HTR-8/SVneo (cell line): ENCODE measurements around the gene LBH.

ENCODE experiments used
- DNase-seq: peaks from one replicate; pipeline ENCODE4 v3.0.0; 2011; ENCODE audit warnings: low spot score, mixed read lengths; ENCODE audit not compliant: insufficient read length
- FAIRE-seq: peaks from 2 replicates; lab custom pipeline; 2011; peaks lifted over from hg19 to GRCh38; lab: Jason Lieb, UNC

Gene LBH

GRCh38 chr2:30293303-30293921 is 62.1 kb downstream of the LBH start:
- FAIRE-seq, result peak; percentile 89
- peak; percentile 55 for DNase-seq

GRCh38 chr2:30294133-30294532 is 62.8 kb downstream of the LBH start:
- DNase-seq (no peak), FAIRE-seq (no peak)

DNA sequence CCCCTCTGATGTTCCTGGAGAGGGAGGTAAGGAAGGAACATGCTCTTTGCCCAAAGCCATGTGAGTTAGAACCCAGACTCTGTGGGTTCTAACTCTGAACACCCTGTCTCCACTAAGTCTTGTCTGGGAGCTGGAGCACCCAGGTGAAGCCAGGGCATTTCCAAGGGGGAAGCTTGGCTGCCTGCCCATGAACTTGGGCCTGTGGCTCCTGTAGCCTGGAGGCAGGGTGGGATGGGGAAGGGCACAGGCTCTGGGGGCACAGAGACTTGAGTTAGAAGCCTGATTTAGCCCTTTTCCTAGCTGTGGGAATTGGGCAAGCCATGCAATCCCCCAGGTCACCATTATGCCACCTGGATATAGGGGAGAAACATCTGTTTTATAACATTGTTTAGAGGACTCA is 65.2 kb downstream of the LBH start:
- FAIRE-seq, result no peak

DNA sequence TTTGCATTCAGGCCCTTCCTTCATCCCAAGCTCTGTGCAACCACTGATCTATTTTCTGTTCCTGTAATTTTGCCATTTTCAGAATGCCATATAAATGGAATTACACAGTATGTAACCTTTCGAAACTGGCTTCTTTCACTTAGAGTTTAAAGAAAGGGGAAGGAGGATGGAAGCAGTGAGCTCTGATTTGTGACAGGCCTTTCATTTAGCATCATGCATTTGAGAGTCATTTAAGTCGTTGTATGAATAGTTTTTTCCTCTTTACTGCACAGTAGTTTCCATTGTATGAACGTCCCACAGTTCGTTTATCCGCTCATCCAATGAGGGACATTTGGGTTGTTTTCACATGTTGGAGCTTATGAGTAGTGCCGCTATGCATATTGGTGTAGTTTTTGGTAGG is 67.0 kb downstream of the LBH start:
- no peak for DNase-seq
- FAIRE-seq, result no peak

More for the DNA sequence above, 65.2 kb downstream of the LBH start:
- DNase-seq, result no peak

DNA sequence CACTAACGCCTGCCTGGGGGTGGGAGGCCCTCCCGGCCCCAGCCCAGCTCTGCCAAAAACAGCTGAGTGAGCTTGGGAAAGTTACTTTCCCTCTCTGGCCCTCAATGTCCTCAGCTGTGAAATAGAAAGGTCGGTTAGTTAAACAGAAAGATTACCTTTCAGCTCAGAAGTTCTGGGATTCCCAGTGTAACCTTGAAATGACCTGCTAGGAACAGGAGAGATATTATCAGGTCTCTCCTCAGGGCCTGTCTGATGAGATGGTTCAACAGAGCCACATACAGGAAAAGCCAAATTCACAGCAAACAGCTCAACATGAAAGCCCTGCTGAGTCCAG is 68.8 kb downstream of the LBH start:
- DNase-seq, result no peak
- no peak for FAIRE-seq

- DNase-seq (peak; percentile 41), FAIRE-seq (no peak)
These were observed 69.3 kb downstream of the LBH start for GRCh38 chr2:30300456-30301221.

DNA sequence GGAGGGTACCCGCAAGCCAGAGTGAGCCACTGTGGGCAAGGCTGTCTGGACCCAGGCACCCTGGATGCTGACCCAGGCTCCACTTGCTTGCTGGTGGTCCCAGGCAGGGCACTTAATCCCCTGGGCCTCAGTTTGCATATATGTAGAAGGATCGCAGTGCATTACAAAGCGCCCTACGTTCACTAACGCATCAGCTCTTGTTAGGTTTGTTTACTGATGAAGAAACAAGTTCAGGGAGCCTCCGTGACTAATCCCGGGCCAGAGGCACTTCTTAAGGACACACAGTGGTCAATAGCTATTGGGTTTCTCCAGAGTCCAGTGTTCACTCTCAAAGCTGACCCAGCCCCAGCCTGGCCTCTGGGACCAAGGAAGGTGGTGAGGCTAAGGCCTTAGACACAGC is 70.2 kb downstream of the LBH start:
- DNase-seq (no peak), FAIRE-seq (no peak)

- no peak for DNase-seq
- no peak for FAIRE-seq
These were observed 71.2 kb downstream of the LBH start for GRCh38 chr2:30302566-30302965.

DNA sequence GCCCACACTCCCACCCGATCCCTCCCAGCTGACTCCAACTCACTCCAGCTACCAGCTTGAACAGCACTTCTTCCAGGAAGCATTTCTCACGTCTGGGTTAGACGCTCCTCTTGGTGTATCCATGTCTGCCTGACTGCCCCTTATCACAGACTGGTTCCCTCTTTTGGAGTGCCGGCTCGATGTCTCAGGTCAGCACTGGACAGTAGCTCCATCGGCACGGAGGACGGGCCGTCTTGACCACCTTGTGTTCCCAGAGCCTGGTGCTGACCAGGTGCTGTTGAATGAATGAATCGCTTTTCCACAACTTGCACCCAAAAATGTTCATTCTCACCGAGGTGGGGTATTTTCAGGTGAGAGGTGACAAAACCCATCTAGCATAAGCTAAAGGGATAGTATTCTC is 71.8 kb downstream of the LBH start:
- peak; percentile 23 for FAIRE-seq
- DNase-seq, result no peak

GRCh38 chr2:30305235-30305634 is 73.9 kb downstream of the LBH start:
- FAIRE-seq (no peak), DNase-seq (no peak)

DNA sequence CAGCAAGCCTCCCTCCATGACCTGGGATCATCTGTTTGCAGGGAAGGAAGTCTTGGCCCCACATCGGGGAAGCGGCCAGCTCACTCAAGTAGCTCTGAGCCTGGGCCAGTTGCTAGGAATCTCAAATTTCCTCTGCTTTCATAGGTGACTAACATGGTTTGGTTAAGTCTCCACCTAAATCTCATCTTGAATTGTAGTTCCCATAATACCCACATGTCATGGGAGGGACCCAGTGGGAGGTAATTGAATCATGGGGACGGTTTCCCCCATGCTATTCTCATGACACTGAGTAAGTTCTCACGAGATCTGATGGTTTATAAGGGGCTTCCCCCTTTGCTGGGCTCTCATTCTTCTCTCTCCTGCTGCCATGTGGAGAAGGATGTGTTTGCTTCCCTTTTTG is 75.2 kb downstream of the LBH start:
- DNase-seq (no peak), FAIRE-seq (no peak)

GRCh38 chr2:30308280-30308679 is 76.9 kb downstream of the LBH start:
- no peak for FAIRE-seq
- DNase-seq, result no peak
